Stimulated activated CD8-positive, alpha-beta memory T cell treated with anti-CD3 and anti-CD28 coated beads, Interleukin-4, amount 100 ng/mL, for 48 hours (primary cell): ENCODE data around the gene GRM8.

Experiments
- DNase-seq: peaks from one replicate; pipeline ENCODE4 v3.0.0-alpha.2; 2020

GRM8 gene

GRCh38 chr7:127230192-127230925 is 22.4 kb downstream of the GRM8 start:
- DNase-seq = no peak

- no peak for DNase-seq
These were observed 25.9 kb downstream of the GRM8 start for GRCh38 chr7:127226685-127227374.

GRCh38 chr7:127221731-127222130 is 31.0 kb downstream of the GRM8 start:
- no peak for DNase-seq

- DNase-seq = no peak
These were observed 37.6 kb downstream of the GRM8 start for GRCh38 chr7:127214956-127215718.

- no peak for DNase-seq
These were observed 42.9 kb downstream of the GRM8 start for GRCh38 chr7:127209886-127210285.

- DNase-seq = no peak
These were observed 43.9 kb downstream of the GRM8 start for GRCh38 chr7:127208860-127209259.

GRCh38 chr7:127208351-127208750 is 44.4 kb downstream of the GRM8 start:
- no peak for DNase-seq

- DNase-seq = no peak
These were observed 44.9 kb downstream of the GRM8 start for GRCh38 chr7:127207806-127208205.

GRCh38 chr7:127207230-127207629 is 45.5 kb downstream of the GRM8 start:
- no peak for DNase-seq

GRCh38 chr7:127194571-127194970 is 58.2 kb downstream of the GRM8 start:
- DNase-seq = no peak

GRCh38 chr7:127189886-127190285 is 62.9 kb downstream of the GRM8 start:
- DNase-seq = no peak

GRCh38 chr7:127189074-127189473 is 63.7 kb downstream of the GRM8 start:
- no peak for DNase-seq

- DNase-seq = no peak
These were observed 65.0 kb downstream of the GRM8 start for GRCh38 chr7:127187740-127188139.

GRCh38 chr7:127186686-127187085 is 66.1 kb downstream of the GRM8 start:
- no peak for DNase-seq

GRCh38 chr7:127177156-127177555 is 75.6 kb downstream of the GRM8 start:
- no peak for DNase-seq

- DNase-seq = no peak
These were observed 90.4 kb downstream of the GRM8 start for GRCh38 chr7:127162366-127162765.

- no peak for DNase-seq
These were observed 94.1 kb downstream of the GRM8 start for GRCh38 chr7:127158659-127159058.

- no peak for DNase-seq
These were observed 97.8 kb downstream of the GRM8 start for GRCh38 chr7:127154958-127155357.

- DNase-seq = no peak
These were observed 98.6 kb downstream of the GRM8 start for GRCh38 chr7:127154101-127154500.

GRCh38 chr7:127153315-127153714 is 99.4 kb downstream of the GRM8 start:
- DNase-seq = no peak

GRCh38 chr7:127152423-127152822 is 100.3 kb downstream of the GRM8 start:
- DNase-seq = no peak

GRCh38 chr7:127151379-127151778 is 101.4 kb downstream of the GRM8 start:
- no peak for DNase-seq

- DNase-seq = no peak
These were observed 102.2 kb downstream of the GRM8 start for GRCh38 chr7:127150543-127150942.
